Hippocampal formation (tissue), 2 donors: ENCODE data around the gene RHBDL3.
"Not testable (repeated sequence)": the region's sequence is repeated elsewhere in the genome, so short reads cannot be mapped to it uniquely, and the experiment has no call there.

Source experiments
- DNase-seq, 2 donors: peaks; one replicate each; lab custom pipeline; 2025; lab: John Stamatoyannopoulos, UW

Gene RHBDL3

DNA sequence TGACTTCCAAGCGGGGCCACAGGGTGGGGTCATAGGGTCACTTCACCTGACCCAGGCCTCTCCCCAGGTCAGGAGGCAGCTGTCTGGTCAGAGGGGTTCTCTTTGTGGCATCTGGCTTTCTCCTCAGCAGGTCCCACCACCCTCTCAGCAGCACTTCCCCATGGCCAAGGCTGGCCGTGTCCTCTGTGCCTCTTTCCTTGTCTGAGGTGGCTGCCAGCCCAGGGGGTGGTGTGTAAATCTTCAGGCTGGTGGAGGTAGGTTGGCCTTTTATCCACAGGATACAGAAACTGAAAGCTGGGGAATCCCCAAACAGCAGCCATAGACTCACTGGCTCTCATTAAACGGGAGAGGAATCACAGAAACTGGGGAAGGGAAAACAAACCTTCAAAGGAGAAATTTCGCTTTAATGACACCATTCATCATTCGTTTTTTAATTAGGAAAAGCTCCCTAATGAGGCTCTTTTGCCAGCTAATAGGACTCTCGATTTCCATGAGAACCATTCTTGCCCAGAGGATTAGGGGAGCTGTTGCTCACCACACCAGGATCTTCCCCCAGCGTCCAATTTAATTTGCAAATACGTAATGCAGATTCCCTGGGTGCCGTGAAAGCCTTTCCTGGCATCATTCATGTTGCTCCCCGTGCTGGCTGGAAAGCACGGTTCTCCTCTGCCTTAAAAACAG lies 58.3 kb downstream of the RHBDL3 start:
- DNase-seq: peak in 1 of 2 donors; percentile 69

DNA sequence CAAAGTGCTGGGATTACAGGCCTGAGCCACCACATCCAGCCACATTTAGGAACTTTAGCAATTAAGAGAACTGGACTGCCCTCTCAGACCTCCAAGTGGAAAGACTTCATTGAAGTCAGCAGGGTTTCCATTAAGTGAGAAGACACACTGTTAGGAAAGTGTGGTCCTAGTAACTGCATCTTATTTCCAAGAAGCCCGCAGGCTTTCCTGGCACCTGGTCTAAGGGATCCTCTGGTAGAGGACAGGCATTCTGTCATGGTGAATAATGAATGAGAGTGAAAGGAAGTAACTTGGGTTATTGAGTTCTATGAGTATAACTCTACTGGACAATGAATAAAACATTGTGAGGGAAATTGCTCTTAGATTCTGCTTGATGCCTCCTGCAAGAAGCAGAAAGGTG lies 62.3 kb downstream of the RHBDL3 start:
- no peak for DNase-seq

DNA sequence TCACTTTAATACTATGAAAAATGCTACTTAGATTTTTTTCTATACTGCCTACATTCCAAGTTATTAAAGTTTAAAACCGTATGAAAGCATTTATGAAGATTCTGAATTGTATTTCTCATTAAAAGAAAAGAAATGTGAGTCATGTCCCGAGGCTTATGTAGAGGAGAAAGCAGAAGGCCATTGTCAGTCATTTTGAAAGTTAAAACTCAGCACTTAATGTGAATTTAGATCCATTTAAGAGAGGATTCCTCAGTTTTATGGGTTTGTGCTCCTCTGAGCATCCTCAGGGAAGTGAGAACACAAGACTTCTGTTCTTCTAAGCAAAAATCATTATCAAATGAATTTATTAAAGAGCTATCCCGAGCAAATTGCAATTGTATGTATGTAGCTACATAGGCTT lies 64.5 kb downstream of the RHBDL3 start:
- DNase-seq: no peak

DNA sequence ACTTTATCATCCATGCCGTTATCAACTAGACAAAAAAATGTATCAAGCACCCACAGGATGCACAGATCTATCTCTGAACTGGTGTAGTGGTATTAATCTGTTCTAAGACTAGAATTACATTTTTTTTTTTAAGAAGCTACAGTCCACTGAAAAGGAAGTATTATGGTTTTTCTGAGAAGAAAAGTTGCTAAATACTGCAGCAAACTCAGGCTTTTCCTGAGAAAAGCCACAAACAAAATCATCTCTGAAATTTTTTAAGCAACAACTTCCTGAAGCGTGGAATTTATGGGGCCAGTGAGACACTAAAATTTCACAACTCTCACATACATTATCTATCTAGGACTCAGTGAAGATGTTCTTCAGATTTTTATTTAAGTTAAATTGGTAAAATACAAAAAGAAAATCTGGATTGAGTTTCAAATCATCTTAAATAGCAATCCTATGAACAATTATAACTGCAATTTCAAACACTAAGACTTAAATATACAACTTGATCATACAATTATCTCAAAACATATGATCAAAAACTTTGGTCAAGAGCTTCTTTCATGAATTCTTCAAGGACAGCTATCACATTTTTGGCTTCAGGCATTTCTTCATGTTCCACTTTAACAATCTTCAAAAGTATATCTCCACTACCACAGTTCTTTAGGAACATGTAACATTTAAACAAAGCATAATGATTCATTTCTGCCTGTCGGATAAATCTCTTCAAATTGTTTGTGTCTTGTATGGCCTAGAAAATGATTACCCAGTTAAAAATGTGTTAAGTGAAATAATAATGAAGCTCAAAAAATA lies 65.8 kb downstream of the RHBDL3 start:
- DNase-seq: no peak

DNA sequence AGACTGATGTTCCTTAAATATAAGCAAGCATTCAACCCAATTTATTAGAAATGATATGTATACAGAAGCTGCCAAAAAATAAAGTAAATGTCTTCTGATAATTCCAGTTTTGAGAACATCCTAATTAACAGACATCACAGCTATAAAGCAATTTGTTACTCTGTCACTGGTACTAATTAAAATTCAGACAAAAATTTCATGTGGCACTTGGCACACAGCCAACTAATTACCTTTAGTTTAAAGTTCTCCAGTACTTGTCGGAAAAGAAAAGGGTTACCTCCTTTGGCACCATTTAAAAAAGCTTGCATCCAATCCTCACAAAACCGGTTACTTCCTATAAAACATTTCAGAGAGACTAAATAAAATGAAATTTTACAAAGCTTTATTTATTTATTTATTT lies 67.6 kb downstream of the RHBDL3 start:
- DNase-seq: no peak

DNA sequence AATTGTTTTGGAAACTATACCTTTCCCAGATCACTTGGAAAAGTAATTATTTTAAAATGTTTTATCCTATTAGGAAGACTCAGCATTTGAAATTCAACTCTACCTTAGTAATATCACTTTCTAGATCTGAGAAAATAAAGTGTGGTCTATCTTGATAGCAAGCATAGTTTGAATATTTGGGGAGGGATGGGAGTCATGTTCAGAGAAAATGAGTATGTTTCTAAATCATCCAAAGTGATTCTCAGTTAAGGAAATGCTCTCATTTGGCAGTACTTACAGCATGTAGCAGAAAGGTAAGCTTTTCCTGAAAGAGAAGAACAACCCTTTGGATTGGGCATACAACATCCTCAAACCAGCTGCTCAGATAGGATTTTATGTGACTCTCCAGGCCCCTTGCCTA lies 69.4 kb downstream of the RHBDL3 start:
- no peak for DNase-seq

DNA sequence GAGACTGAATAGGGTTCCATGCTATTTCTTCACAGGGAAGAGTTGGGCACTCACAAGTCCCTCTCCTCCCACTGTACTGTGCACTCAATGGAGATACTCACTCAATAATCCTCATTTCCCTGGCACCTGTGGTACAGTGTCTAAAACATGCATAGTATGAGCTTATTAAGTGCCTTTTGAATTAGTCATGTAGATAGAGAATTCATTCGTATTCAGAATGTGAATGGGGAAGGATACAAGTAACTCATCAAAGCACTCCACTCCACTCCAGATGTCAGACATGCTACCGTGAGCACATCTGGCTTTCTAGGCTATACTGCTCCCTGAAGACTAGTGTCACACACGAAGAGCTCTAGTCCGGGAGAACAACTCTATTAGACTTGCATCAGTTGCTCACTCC lies 70.1 kb downstream of the RHBDL3 start:
- DNase-seq: no peak

DNA sequence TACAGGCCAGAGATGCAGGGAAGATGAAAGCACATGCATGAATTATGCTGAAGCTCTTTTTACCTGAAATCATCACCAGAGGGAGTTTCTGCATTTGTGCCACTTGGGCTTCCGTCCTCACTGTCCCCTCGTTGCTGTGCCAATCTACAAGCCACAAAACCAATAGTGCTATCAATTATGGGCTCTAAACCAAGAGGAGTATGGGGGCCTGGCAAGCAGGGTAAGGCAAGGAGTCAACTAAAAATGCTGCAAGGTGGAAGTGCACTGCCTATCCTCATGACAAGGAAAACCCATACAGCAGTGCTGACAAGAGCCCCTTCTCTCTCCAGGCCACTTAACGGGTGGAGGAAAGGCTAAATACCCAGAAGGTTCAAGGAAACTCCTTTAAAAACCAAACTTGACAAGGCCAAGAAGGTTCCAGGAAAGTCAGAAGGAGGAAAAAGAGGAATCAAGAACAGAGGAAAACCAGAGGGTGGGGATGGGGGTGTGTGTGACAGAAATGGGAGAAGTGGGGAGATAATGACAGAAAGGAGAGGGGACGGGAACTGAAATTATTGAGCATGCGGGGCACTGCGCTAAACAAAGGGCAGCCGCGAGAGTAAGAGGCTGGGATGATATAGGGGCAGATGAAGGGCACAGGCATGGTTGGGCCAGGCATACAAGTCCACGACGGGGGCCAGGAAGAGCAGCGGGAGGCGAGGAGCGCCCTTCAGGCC lies 75.7 kb downstream of the RHBDL3 start:
- peak in 1 of 2 donors; percentile 37 for DNase-seq

DNA sequence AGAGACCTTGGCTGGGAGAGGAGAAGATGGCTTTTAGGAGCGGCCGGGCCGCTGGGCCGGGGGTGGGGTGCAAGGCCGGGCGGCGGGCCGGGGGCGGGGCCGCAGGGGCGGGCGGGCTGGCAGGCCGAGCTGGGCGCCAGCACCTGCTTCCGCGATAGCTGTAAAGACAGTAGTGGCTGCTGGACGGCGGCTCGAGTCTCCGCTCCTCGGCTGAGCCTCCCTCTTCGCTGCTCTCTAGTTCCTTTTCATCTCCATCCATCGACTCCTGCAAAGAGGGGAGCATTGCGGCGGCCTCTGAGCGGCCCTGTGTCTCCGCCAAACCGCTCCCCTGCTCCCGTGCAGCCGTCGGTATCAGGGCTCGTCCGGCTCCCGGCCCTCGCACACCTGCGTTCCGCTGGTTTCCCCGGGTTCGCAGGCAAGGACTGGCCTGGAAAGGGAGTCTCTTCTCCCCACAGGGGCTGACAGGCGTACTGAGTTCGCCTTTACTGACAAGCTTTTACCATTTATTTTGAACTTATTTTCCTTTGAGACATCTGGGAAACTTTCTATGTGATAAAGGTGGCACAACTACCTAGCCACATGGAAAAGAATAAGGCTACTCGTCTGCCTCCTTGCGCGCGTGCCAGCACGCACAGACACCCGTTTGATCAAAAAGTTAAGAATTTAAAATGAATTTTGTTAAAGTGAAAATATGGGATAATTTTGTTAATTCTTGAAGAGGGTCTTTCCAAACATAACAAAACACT lies 76.4 kb downstream of the RHBDL3 start, which contains the start of gene C17orf75:
TSS of gene C17orf75 (minus strand) at position 317 of the 746 bp plus-strand sequence. CDS start at position 283, 34 bp downstream.
- DNase-seq: peak; percentile 73 to 75

DNA sequence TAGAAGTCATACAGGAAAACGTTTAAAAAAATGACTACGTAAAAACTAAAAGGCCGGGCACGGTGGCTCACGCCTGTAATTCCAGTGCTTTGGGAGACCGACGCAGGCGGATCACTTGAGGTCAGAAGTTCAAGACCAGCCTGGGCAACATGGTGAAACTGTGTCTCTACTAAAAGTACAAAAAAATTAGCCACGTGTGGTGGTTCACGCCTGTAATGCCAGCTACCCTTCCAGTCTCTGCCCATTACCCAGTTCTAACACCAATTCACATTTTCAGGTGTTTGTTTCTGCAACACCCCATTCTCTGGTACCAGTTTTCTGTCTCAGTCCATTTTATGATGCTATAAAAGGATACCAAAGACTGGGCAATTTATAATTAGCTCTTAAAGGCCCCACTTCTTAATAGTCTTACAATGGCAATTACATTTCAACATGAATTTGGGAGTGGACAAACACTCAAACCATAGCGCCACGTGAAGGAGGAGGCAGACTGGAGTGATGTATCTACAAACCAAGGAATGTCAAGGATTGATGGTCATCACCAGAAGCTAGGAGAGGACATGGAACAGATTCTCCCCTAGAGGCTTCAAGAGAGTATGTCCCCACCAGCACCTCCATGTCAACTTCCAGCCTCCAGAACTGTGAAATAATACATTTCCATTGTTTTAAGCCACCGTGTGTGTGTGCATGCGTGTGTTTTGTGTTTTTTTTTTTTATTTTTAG lies 77.1 kb downstream of the RHBDL3 start:
- DNase-seq: no peak

DNA sequence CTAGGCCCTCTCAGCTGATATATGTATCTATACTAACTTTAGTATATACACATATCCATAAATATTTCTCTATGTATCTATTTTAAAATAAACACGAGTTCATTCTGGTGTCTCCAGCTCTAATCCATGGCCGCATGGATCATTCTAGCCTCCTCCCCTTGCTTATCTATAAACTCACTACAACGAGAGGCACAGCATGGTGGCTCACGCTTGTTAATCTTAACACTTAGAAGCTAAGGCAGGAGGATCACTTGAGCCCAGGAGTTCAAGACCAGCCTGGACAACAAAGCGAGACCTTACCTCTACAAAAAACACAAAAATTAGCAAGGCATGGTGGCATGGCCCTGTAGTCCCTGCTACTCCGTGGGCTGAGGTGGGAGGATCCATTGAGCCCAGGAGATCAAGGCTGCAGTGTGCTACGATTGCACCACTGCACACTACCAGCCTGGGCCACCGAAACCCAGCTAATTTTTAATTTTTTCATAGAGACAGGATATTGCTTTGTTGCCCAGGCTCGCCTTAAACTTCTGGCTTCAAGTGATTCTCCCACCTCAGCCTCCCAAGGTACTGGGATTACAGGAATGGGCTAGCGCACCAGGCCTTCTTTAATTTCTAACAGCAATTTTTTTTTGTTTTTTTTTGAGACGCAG lies 80.4 kb downstream of the RHBDL3 start:
- no peak for DNase-seq

DNA sequence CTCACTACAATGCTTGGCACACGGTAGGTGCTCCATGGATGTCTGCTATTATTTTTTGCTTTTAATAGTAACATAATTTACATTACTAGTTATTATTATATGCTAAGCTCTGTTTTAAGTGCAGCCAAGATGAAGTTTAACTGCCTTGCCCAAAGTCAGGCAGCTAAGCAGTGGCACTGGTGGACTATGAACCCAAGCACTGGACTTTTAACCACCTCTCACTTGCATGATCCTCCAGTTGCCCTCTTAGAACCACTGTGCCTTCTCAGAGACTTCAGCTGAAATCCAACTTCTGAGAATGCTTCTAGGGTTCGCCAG lies 82.8 kb downstream of the RHBDL3 start:
- DNase-seq: no peak

DNA sequence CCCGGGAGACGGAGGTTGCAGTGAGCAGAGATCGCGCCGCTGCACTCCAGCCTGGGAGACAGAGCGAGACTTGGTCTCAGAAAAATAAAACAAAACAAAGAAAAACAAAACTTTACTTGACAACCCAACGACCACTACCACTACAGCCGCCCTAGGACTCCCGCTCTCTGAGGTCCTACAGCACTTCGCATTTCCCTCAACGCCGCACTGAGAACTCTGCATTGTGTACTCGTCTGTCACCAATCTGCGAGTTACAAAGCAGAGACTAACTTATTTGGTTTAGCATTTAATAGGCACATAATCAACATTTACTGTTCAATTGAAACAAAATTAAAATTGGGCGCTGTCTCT lies 83.8 kb downstream of the RHBDL3 start:
- DNase-seq: no peak

DNA sequence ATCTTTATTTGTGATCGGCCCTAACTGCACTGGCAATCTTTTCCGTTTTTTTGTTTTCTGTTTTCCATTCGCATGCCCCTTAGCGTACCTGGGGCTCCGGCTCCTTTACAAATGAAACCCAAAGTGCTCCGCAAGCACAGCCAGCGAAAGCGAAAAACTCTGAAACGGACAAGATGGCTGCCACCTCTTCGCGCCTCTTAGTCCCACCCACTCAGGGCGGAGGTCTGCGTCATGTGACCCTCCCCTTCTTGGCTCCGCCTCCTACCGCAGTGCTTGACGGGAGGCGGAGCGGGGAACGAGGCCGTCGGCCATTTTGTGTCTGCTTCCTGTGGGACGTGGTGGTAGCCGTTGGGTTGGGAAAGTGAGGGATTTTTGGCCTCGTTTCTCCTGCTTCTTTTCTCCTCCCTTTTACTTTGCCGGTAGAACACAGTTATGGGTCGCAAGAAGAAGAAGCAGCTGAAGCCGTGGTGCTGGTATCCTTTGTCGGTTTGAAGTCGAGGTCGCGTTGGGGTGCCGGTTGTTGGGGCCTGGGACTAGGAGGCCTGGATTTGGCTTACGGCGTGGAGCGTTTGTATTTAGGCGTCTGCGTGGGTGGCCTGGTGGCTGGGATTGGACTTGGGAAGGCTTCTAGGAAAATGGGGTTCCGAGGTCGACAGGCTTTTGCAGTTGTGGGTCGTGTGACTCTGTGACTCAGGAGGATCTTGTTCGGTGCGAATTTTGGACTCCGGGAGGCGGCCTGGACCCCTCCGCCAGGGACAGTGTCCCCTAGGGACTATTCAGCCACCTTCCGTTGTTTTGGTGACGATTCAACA lies 84.4 kb downstream of the RHBDL3 start, which contains the start of gene ZNF207:
TSS of gene ZNF207 (plus strand) at position 304 of the 812 bp plus-strand sequence. CDS start at position 433, 129 bp downstream.
- peak; percentile 92 to 96 for DNase-seq

DNA sequence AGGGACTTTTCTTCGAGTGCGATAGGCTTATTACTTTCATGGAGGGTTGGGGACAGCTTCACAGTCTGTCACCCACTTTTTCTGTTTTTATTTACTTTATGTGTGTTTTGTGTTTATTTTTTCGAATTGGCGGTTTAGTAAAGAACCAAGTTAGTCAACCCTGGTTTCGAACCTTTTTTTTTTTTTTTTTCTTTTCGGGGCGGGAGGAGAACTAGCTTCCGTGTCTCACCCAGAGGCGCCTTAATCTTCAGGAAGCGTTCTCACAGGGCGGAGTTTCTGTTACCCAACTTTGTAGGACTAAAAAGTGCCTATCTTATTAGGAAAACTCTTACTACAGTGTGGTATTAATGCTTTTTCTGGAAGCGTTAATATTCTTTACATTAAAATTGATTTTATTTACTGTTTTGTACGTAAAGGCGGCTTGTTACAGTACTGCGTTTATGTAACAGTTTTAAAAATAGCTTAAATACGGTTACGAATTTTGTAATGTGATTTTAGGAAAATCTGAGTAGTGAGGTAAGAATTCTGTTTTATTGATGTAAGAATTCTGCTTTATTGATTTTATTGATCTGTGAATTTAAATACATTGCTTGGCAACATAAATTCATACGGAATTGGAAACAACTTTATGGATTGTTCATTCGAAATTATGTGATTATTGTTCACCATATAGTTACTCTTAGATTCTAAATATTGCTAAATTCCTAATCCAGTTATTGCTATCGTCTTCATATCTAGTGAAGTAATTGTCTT lies 85.2 kb downstream of the RHBDL3 start:
- peak in 1 of 2 donors; percentile 12 for DNase-seq

DNA sequence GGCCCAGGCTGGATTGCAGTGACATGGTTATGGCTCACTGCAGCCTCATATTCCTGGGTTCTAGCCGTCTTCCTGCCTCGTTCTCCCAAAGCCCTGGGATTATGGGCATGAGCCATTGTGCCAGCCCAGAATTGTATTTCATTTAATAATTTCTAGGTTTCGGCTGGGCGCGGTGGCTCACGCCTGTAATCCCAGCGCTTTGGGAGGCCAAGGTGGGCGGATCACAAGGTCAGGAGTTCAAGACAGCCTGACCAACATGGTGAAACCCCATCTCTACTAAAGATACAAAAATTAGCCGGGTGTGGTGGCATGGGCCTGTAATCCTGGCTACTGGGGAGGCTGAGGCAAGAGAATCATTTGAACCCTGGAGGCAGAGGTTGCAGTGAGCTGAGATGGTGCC lies 87.1 kb downstream of the RHBDL3 start:
- not testable (repeated sequence) for DNase-seq

DNA sequence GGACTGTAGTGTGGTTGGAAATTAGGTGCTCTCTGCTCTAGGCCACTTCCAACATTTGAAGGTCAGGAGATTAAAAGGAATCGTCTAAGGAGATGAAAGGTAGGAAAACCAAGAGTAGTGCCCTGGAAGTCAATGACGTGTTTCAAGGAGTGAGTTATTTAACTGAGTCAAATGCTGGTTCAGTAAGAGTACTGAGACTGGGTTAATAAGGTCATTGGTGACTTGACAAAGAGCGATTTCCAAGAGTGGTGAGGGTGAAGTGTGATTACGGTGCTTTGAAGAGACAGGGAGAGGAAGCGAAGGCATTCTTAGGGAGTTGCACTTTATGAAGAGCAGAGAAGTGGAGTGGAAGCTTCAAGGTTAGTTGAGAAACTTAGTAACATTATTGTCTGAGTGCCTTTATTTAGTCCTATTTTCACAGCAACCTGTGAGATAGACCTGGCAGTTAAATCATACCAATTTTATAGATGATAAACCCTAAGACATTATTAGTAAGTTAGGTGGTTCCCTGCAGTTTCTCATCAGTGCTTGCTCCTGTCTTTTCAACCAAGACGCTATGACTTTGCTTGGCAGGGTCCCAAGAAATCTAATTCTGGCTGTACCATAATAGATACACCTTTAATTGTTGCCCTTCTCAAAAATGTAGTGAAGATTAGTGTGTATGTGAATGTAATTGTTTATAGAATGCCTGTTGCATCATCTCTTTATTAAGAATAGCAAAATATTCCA lies 90.2 kb downstream of the RHBDL3 start:
- no peak for DNase-seq

DNA sequence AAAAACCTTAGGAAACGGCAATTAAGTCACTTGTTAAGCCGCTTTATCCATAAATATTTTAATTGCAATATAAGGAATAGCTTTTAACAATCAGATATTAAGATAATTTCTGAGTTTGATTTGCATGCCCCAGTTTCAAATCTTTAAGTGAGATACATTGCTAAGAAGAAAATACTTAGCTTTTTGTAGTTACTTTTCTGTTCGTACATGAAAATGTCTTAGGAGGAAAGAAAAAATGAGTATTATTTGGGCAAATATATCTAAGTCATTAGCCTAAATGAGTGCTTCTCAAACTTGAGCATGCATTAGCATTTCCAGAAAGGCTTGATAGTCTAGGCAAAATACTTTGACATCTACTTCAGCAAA lies 90.7 kb downstream of the RHBDL3 start:
- DNase-seq: no peak

DNA sequence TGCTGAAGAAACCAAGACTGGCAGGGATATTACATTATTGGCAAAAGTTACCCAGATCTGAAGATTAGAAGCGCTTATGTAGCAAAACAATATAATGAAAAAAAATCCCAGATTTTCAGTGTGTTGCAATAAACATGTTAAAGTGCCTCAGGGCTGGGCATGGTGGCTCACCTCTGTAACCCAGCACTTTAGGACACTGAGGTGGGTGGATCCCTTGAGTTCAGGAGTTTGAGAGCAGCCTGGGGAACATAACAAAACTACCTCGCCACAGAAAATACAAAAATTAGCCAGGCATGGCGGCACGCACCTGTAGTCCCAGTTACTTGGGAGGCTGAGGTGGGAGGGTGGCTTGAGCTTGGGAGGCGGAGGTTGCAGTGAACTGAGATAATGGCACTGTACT lies 91.1 kb downstream of the RHBDL3 start:
- no peak for DNase-seq
